HEK293T (cell line): ENCODE results near the gene ZMIZ1.

Experiments used
- BHLHE40 ChIP-seq: fragments of 450-650 bp; IDR thresholded peaks from 2 replicates; pipeline ENCODE4 v1.6.1; 2016; ENCODE audit warnings: mild to moderate bottlenecking, moderate library complexity, borderline replicate concordance
- FOXK2 ChIP-seq: fragments of 450-650 bp; IDR thresholded peaks from 2 replicates; pipeline ENCODE4 v1.6.1; 2016; ENCODE audit warnings: mild to moderate bottlenecking
- HDGF ChIP-seq: fragments of 450-650 bp; IDR thresholded peaks from 2 replicates; pipeline ENCODE4 v1.6.1; 2017; ENCODE audit warnings: antibody characterized with exemption, borderline replicate concordance
- ZNF384 ChIP-seq: fragments of 450-650 bp; IDR thresholded peaks from 2 replicates; pipeline ENCODE4 v1.6.1; 2016

DNA sequence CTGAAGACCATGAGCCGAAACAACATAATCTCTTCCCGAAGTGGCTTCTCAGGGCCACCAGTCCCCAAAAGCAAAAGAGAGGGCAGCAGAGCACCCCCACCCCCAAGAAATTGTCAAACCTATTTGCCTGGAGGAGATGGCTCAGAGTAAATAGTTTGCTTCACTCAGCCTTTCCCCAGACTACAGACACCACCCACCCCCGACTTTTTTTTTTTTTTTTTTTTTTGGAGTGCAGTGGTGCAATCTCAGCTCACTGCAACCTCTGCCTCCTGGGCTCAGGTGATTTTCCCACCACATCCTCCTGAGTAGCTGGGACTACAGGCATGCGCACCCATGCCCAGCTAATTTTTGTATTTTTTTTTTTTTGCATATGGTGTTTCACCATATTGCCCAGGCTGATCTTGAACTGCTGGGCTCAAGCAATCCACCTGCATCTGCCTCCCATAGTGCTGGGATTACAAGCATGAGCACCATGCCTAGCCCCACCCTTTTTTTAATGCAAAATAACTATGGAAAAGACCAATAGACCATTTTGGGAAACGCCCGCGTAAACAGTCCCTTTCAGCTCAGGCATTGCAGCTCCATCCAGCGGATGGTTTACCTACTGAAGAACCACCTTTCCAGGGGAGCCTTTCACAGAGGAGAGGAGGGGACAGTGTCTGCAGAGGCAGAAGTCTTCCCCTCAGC, 9.7 kb downstream of the ZMIZ1 start:
- TF ChIP-seq BHLHE40 (no peak), ZNF384 (no peak), FOXK2 (no peak), HDGF (no peak)
